Heart right ventricle (tissue), 16 donors: ENCODE data around the gene PERM1. TPM values are rescaled to one million over a fixed set of nuclear protein-coding genes. Genes with fewer than 3 reads are reported as not detected.

Experiments
- ATAC-seq, 8 donors: fragments of 200-7000 bp; cut with Tn5 transposase; one replicate each; pipeline ENCODE4 v1.9.1; 2020; ENCODE audit warnings: mild to moderate bottlenecking in 8 of 8, moderate library complexity in 8 of 8, moderate number of reproducible peaks in 1 of 8
- DNase-seq, 2 donors: peaks; one replicate each; pipeline ENCODE4 v3.0.0-alpha.2; 2020
- H3K27ac ChIP-seq, 10 donors: fragments of 200-600 bp; sonication (generic) in 2 of 10; one replicate each; pipeline versions ENCODE4 v1.5.0 to v1.8.0; 2020 to 2022; ENCODE audit warnings: mild to moderate bottlenecking in 3 of 10
- H3K27me3 ChIP-seq, 7 donors: fragments of 200-600 bp; one replicate each; pipeline ENCODE4 v1.8.0; 2021 to 2022; ENCODE audit warnings: mild to moderate bottlenecking in 2 of 7
- H3K36me3 ChIP-seq, 9 donors: fragments of 200-600 bp; sonication (generic) in 1 of 9; one replicate each; pipeline versions ENCODE4 v1.5.0 to v1.8.0; 2020 to 2022; ENCODE audit warnings: mild to moderate bottlenecking in 2 of 9
- H3K4me1 ChIP-seq, 9 donors: fragments of 200-600 bp; sonication (generic) in 1 of 9; one replicate each; pipeline versions ENCODE4 v1.5.0 to v1.8.0; 2020 to 2022; ENCODE audit warnings: mild to moderate bottlenecking in 4 of 9
- H3K4me3 ChIP-seq, 10 donors: fragments of 200-600 bp; sonication (generic) in 2 of 10; one replicate each; pipeline versions ENCODE4 v1.5.0 to v1.8.0; 2020 to 2022; ENCODE audit warnings: mild to moderate bottlenecking in 7 of 10, moderate library complexity in 2 of 10
- H3K9me3 ChIP-seq, 11 donors: fragments of 200-600 bp in 10 of 11; sonication (generic) in 2 of 11; one replicate each; pipeline versions ENCODE4 v1.5.0 to v1.8.0; 2013 to 2022; ENCODE audit warnings: mild to moderate bottlenecking in 2 of 11, control low read depth in 1 of 11, moderate library complexity in 1 of 11
- WGBS, 2 donors: extraction: QIAGEN DNeasy Blood & Tissue Kit; methylation state at CpG; one replicate each; pipeline ENCODE4 v1.1.7; 2013; ENCODE audit warnings: inconsistent platforms in 1 of 2; 5-methylcytosine and 5-hydroxymethylcytosine counted together
- intact Hi-C, 10 donors: fragments of 100-400 bp; cut with DNase I; formaldehyde crosslinking; loops; one replicate each; pipeline versions ENCODE4 v1.11.1 to v1.14.2; 2022
- polyA plus RNA-seq, 2 donors: library from polyadenylated mRNA; stranded (reverse); fragments of 200-250 nt; gene quantifications; one replicate each; pipeline ENCODE4 v1.2.3, GENCODE V29; 2013
- total RNA-seq, 10 donors: library from RNA; stranded (reverse); fragmentation: NEBNext Ultra II Directional in 3 of 10; extraction: Animal tissue kit (Norgen Biotek cat#: 25700) in 3 of 10; gene quantifications; one replicate each; pipeline versions ENCODE4 v1.2.1 to v1.2.4, GENCODE V29; 2021 to 2023
- TF ChIP-seq, protein P1 (sequence below), 9 donors: fragments of 200-600 bp; sonication (generic) in 2 of 9; IDR thresholded peaks; one replicate each; pipeline versions ENCODE4 v1.5.0 to v1.8.0; 2021 to 2022; ENCODE audit warnings: antibody characterized with exemption in 9 of 9, mild to moderate bottlenecking in 5 of 9, moderate library complexity in 1 of 9
- donor health status: Arrhythmogenic right ventricular cardiomyopathy.
- donor health status: ischemic (EF 13 %, LVEDD 7.1; RV severe dilation, severe dysfunction).
- donor health status: healthy with polysubstance abuse.
- donor health status: DM: no; HTN: yes; CAD: no.
- donor health status: DM: no; HTN: no; CAD: no.
- donor health status: ischemic (EF 25% LVEDD 6.9; RV normal size, moderate dysfunction).
- donor health status: ischemic (EF 25% LVEDD 5.7; RV mildly dilated, moderate dysfunction).
- donor health status: healthy.
- donor health status: DM: yes; HTN: yes; CAD: no.
- donor health status: Ischemic cardiomyopathy.
- donor health status: ischemic (EF 35%, LVEDD 5.7; RV mildly dilated, moderate dysfunction).
- donor health status: nonischemic (EF 11% LVEDD 7.7; RV severe dilation, severe dysfunction).
- donor health status: DM: yes; HTN: yes; CAD: no.
- donor health status: PGD.
- donor health status: ischemic (EF 29% LVEDD 5.4; RV normal size, mild dysfunction).
- donor health status: nonischemic (EF 23%, LVEDD 6.1; RV moderate dilation, normal function).

PERM1 gene
- total and polyA plus RNA-seq, 12 donors: 55.1 to 513 (median 122) TPM

DNA sequence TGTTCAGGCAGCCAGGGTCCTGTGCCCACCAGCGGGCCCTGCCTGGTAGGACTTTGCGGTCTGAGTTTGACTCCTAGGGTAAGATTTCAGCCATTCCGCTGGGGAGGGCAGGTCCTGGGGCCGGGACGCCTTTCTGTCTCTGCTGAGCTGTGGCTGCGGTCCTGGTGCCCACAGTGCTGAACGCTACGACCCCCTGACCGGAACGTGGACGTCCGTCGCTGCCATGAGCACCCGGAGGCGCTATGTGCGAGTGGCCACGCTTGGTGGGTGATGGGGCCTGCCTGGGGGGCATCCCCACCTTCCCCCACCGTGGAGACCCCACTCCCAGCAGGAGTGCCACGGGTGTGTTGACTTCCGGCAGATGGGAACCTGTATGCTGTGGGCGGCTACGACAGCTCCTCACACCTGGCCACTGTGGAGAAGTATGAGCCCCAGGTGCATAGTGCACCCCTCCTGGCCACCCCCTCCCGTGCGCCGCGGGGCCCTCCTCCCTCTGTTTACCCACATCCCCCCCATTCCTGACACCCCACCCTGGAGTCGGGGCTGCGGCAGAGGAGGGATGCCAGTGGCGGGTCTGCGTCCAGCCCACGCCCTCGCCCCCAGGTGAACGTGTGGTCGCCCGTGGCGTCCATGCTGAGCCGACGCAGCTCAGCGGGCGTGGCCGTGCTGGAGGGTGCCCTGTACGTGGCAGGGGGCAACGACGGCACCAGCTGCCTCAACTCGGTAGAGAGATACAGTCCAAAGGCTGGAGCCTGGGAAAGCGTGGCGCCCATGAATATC lies 18.0 kb downstream of the PERM1 start:
- TF ChIP-seq, protein P1, sequence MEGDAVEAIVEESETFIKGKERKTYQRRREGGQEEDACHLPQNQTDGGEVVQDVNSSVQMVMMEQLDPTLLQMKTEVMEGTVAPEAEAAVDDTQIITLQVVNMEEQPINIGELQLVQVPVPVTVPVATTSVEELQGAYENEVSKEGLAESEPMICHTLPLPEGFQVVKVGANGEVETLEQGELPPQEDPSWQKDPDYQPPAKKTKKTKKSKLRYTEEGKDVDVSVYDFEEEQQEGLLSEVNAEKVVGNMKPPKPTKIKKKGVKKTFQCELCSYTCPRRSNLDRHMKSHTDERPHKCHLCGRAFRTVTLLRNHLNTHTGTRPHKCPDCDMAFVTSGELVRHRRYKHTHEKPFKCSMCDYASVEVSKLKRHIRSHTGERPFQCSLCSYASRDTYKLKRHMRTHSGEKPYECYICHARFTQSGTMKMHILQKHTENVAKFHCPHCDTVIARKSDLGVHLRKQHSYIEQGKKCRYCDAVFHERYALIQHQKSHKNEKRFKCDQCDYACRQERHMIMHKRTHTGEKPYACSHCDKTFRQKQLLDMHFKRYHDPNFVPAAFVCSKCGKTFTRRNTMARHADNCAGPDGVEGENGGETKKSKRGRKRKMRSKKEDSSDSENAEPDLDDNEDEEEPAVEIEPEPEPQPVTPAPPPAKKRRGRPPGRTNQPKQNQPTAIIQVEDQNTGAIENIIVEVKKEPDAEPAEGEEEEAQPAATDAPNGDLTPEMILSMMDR (IDR thresholded peaks at IDR 0.05): no peak
- Histone ChIP-seq H3K27me3 (peaks cover 0 to 25% (median 10%) of the 10 kb centered on the region in 7 donors), H3K36me3 (peaks cover 0 to 12% (median 0%) of the 10 kb centered on the region in 9 donors), H3K4me3 (no peak overlapping the region), H3K4me1 (peaks cover 3 to 29% (median 22%) of the 10 kb centered on the region in 9 donors), H3K27ac (no peak overlapping the region), H3K9me3 (no peaks in the 10 kb centered on the region)
- DNase-seq (no peak), ATAC-seq (no peak)
- WGBS, 2 donors: 94 to 96% methylated on average over 31 to 47 of the region's 47 CpGs
- intact Hi-C loops: loop anchor here in 1 of 10 donors (5.0 kb wide), 1 partner anchor 57 kb away; no protein-coding TSS in a partner anchor

GRCh38 chr1:963301-963651 lies 18.6 kb downstream of the PERM1 start:
- WGBS, 2 donors: 88 to 95% methylated on average over 16 of the region's 16 CpGs
- H3K27ac ChIP-seq: no peak overlapping the region
- peaks cover 0 to 18% (median 7%) of the 10 kb centered on the region in 7 donors for H3K27me3 ChIP-seq
- TF ChIP-seq, protein P1 (IDR thresholded peaks at IDR 0.05): no peak
- no peaks in the 10 kb centered on the region for H3K9me3 ChIP-seq
- ATAC-seq (no peak), DNase-seq (no peak)
- intact Hi-C loops: loop anchor here in 1 of 10 donors (5.0 kb wide), 1 partner anchor 56 kb away; no protein-coding TSS in a partner anchor
- peaks cover 4 to 34% (median 26%) of the 10 kb centered on the region in 9 donors for H3K4me1 ChIP-seq
- peaks cover 0 to 12% (median 0%) of the 10 kb centered on the region in 9 donors for H3K36me3 ChIP-seq
- H3K4me3 ChIP-seq: no peak overlapping the region

DNA sequence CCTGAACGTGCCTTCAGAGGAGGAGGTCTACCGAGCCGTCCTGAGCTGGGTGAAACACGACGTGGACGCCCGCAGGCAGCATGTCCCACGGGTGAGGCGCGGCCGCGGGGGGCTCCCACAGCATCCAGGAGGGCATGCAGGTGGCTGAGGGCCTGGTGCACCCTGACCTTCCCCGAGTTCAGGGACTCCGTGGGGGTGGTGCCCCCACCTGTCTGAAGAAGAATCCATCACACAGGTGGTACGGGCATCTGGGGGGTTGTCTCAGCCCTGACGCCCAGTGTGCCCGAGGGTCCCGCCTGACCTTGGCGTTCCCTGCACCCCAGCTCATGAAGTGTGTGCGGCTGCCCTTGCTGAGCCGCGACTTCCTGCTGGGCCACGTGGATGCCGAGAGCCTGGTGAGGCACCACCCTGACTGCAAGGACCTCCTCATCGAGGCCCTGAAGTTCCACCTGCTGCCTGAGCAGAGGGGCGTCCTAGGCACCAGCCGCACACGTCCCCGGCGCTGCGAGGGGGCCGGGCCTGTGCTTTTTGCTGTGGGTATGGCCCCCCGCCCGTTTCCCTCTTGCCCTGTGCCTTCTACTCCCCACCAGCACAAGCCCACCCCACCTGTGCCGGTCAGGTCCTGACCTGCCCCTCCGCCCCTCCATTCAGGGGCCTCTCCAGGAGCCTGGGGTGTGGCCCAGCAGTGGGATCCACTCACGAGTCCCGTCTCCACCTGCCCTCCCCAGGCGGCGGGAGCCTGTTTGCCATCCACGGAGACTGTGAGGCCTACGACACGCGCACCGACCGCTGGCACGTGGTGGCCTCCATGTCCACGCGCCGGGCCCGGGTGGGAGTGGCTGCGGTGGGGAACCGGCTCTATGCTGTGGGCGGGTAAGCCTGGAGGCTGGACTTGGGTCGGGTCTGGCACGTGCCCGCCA lies 19.3 kb downstream of the PERM1 start:
- Histone ChIP-seq H3K4me3 (no peak overlapping the region), H3K9me3 (no peaks in the 10 kb centered on the region), H3K27me3 (peaks cover 0 to 12% (median under 1%) of the 10 kb centered on the region in 7 donors), H3K36me3 (peaks cover 0 to 12% (median 0%) of the 10 kb centered on the region in 9 donors), H3K27ac (no peak overlapping the region), H3K4me1 (peaks cover 11 to 40% (median 32%) of the 10 kb centered on the region in 9 donors)
- ATAC-seq (no peak), DNase-seq (no peak)
- intact Hi-C loops: loop anchor here in 1 of 10 donors (5.0 kb wide), 1 partner anchor 55 kb away; no protein-coding TSS in a partner anchor
- WGBS, 2 donors: 95% methylated on average over 57 of the region's 57 CpGs
- TF ChIP-seq, protein P1 (IDR thresholded peaks at IDR 0.05): no peak

- 33 to 41% methylated on average over 39 to 56 of the region's 56 CpGs for WGBS, 2 donors
- H3K36me3 ChIP-seq: peaks cover 0 to 20% (median 7%) of the 10 kb centered on the region in 9 donors
- peaks cover 12 to 36% (median 27%) of the 10 kb centered on the region in 9 donors for H3K4me1 ChIP-seq
- ATAC-seq: no peak
- no peaks in the 10 kb centered on the region for H3K9me3 ChIP-seq
- DNase-seq: no peak
- H3K27me3 ChIP-seq: peaks cover 0 to 4% (median 0%) of the 10 kb centered on the region in 7 donors
- H3K27ac ChIP-seq: peak overlapping the region in 2 of 10 donors; percentile 10 to 62
- TF ChIP-seq, protein P1 (IDR thresholded peaks at IDR 0.05): no peak
- peak overlapping the region; percentile 50 to 100 (median 94) for H3K4me3 ChIP-seq
- intact Hi-C loops: loop anchor here in 1 of 10 donors (5.0 kb wide), 1 partner anchor 54 kb away; no protein-coding TSS in a partner anchor
Measured at GRCh38 chr1:961132-961669, 20.7 kb downstream of the PERM1 start.
